ENCODE measurements around the gene MIF.

- TF ChIP-seq YY1 (IDR thresholded peaks at IDR 0.05; ENCODE audit: insufficient read depth, insufficient read length) (no peak), SUZ12 (IDR thresholded peaks at IDR 0.05; ENCODE audit: extremely low read depth, insufficient read depth, insufficient read length) (no peak)
Observed at GRCh38 chr22:23857606-23858483, 36.3 kb upstream of the MIF start, which contains the start of gene SLC2A11.

All from NT2/D1 (cell line).